SK-N-SH (cell line): ENCODE results near the gene SMURF1.

Experiments used
- EZH2phosphoT487 ChIP-seq: fragments of 200-600 bp; sonication (generic); IDR thresholded peaks from 2 replicates; pipeline ENCODE4 v1.6.1; 2017; ENCODE audit warnings: low read depth, mixed run types, mild to moderate bottlenecking, antibody characterized with exemption, moderate library complexity, borderline replicate concordance
- FOXJ3 ChIP-seq: sonication (generic); formaldehyde crosslinking; IDR thresholded peaks from 2 replicates; pipeline ENCODE4 v1.5.1; 2020; ENCODE audit warnings: mild to moderate bottlenecking, missing genetic modification reagents
- FOXM1 ChIP-seq: IDR thresholded peaks from 2 replicates; pipeline ENCODE4 v1.4.0; 2012; ENCODE audit warnings: low read depth, mild to moderate bottlenecking
- GABPA ChIP-seq: IDR thresholded peaks from 2 replicates; pipeline ENCODE4 v1.4.0; 2012; ENCODE audit warnings: low read depth, mild to moderate bottlenecking
- MXI1 ChIP-seq: IDR thresholded peaks from 2 replicates; pipeline ENCODE4 v1.6.1; 2012; ENCODE audit warnings: mild to moderate bottlenecking, low read depth, low read length, improper control_type of control experiment
- POLR2AphosphoS5 ChIP-seq: IDR thresholded peaks from 2 replicates; pipeline ENCODE4 v1.6.1; 2012; ENCODE audit warnings: low read depth, low read length
- RAD21 ChIP-seq: IDR thresholded peaks from 2 replicates; pipeline ENCODE4 v1.6.1; 2012; ENCODE audit warnings: mild to moderate bottlenecking, low read length
- SIN3A ChIP-seq: IDR thresholded peaks from 2 replicates; pipeline ENCODE4 v1.6.1; 2012; ENCODE audit warnings: low read depth, mild to moderate bottlenecking, low read length, moderate library complexity, borderline replicate concordance
- TAF1 ChIP-seq: IDR thresholded peaks from 2 replicates; pipeline ENCODE4 v1.6.1; 2012; ENCODE audit warnings: low read depth, mild to moderate bottlenecking, low read length, moderate library complexity, borderline replicate concordance
- TF ChIP-seq, protein P1 (sequence below): fragments of 200-600 bp; sonication (generic); IDR thresholded peaks from 2 replicates; pipeline ENCODE4 v1.6.1; 2017; ENCODE audit warnings: antibody characterized with exemption, mild to moderate bottlenecking, moderate library complexity
- TF ChIP-seq, protein P2 (sequence below): IDR thresholded peaks from 2 replicates; pipeline ENCODE4 v1.4.0; 2012; ENCODE audit warnings: low read depth
- TF ChIP-seq, protein P3 (sequence below): IDR thresholded peaks from 2 replicates; pipeline ENCODE4 v1.6.1; 2012; ENCODE audit warnings: mild to moderate bottlenecking, low read depth, low read length, moderate library complexity

DNA sequence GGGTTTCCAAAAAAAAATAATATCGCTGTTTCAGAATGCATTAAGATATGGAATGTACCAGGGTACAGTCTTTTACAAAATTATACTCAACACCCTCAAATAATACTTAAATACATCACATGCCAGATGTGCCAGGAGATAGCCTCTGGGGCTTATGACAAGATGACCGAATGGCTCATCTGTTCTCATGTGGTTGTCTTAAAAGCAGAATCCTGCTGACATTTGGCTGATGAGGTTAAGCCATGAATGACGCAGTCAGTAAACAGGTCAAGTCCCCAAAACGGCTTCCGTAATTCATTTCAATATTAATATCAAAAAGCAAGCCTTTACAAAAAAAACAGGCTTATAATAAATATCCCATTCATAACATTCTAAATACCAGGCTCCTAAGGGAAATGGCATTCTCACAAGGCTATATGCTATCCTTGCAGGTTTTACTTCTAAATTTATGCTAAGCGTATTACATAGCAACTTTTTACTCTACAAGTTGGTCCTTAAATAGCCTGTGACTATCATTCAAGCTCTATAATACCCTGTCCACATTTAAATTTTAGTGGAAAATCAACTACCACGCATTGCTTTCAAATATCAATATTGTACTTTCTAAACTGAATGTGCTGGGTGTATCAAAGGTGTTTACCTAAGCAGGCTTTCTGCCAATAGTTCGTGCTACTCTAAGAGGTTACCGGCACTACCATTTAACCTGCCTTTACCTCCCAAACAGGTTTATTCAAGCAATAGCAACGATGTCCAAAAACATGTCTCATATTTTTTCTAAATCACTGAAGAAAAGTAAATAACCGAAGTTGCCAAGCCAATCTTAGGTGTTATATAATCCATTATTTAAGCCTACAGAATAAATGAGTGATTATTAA lies 15.6 kb downstream of the SMURF1 start:
- TF ChIP-seq, protein P1, sequence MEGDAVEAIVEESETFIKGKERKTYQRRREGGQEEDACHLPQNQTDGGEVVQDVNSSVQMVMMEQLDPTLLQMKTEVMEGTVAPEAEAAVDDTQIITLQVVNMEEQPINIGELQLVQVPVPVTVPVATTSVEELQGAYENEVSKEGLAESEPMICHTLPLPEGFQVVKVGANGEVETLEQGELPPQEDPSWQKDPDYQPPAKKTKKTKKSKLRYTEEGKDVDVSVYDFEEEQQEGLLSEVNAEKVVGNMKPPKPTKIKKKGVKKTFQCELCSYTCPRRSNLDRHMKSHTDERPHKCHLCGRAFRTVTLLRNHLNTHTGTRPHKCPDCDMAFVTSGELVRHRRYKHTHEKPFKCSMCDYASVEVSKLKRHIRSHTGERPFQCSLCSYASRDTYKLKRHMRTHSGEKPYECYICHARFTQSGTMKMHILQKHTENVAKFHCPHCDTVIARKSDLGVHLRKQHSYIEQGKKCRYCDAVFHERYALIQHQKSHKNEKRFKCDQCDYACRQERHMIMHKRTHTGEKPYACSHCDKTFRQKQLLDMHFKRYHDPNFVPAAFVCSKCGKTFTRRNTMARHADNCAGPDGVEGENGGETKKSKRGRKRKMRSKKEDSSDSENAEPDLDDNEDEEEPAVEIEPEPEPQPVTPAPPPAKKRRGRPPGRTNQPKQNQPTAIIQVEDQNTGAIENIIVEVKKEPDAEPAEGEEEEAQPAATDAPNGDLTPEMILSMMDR = no peak
- TF ChIP-seq, protein P2, sequence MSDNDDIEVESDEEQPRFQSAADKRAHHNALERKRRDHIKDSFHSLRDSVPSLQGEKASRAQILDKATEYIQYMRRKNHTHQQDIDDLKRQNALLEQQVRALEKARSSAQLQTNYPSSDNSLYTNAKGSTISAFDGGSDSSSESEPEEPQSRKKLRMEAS = no peak
- TF ChIP-seq GABPA (no peak), FOXM1 (no peak), POLR2AphosphoS5 (no peak), EZH2phosphoT487 (no peak), MXI1 (no peak), FOXJ3 (CRISPR knock-in tag) (no peak), SIN3A (no peak), RAD21 (no peak), TAF1 (no peak)
- TF ChIP-seq, protein P3, sequence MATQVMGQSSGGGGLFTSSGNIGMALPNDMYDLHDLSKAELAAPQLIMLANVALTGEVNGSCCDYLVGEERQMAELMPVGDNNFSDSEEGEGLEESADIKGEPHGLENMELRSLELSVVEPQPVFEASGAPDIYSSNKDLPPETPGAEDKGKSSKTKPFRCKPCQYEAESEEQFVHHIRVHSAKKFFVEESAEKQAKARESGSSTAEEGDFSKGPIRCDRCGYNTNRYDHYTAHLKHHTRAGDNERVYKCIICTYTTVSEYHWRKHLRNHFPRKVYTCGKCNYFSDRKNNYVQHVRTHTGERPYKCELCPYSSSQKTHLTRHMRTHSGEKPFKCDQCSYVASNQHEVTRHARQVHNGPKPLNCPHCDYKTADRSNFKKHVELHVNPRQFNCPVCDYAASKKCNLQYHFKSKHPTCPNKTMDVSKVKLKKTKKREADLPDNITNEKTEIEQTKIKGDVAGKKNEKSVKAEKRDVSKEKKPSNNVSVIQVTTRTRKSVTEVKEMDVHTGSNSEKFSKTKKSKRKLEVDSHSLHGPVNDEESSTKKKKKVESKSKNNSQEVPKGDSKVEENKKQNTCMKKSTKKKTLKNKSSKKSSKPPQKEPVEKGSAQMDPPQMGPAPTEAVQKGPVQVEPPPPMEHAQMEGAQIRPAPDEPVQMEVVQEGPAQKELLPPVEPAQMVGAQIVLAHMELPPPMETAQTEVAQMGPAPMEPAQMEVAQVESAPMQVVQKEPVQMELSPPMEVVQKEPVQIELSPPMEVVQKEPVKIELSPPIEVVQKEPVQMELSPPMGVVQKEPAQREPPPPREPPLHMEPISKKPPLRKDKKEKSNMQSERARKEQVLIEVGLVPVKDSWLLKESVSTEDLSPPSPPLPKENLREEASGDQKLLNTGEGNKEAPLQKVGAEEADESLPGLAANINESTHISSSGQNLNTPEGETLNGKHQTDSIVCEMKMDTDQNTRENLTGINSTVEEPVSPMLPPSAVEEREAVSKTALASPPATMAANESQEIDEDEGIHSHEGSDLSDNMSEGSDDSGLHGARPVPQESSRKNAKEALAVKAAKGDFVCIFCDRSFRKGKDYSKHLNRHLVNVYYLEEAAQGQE = no peak
